GM21381 (cell line): Measurements from ENCODE around the gene PCDHGA7.
A peak's percentile ranks its signal among the peaks of the same experiment; 100 is the strongest.
"Not testable (repeated sequence)": the region's sequence is repeated elsewhere in the genome, so short reads cannot be mapped to it uniquely, and the experiment has no call there.

Source experiments
- ATAC-seq: cut with Tn5 transposase; IDR thresholded peaks from one replicate; pipeline ENCODE4 v1.9.1; 2021; ENCODE audit warnings: mild to moderate bottlenecking, moderate library complexity; ENCODE audit not compliant: unreplicated experiment

The PCDHGA7 gene

DNA sequence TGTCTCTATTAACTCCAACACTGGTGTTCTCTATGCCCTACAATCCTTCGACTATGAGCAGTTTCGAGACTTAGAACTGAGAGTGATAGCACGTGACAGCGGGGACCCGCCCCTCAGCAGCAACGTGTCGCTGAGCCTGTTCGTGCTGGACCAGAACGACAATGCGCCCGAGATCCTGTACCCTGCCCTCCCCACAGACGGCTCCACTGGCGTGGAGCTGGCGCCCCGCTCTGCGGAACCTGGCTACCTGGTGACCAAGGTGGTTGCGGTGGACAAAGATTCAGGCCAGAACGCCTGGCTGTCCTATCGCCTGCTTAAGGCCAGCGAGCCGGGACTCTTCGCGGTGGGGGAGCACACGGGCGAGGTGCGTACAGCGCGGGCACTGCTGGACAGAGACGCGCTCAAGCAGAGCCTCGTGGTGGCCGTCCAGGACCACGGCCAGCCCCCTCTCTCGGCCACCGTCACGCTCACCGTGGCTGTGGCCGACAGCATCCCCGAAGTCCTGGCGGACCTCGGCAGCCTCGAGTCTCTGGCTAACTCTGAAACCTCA, 40.3 kb downstream of the PCDHGA7 start:
- no peak for ATAC-seq

DNA sequence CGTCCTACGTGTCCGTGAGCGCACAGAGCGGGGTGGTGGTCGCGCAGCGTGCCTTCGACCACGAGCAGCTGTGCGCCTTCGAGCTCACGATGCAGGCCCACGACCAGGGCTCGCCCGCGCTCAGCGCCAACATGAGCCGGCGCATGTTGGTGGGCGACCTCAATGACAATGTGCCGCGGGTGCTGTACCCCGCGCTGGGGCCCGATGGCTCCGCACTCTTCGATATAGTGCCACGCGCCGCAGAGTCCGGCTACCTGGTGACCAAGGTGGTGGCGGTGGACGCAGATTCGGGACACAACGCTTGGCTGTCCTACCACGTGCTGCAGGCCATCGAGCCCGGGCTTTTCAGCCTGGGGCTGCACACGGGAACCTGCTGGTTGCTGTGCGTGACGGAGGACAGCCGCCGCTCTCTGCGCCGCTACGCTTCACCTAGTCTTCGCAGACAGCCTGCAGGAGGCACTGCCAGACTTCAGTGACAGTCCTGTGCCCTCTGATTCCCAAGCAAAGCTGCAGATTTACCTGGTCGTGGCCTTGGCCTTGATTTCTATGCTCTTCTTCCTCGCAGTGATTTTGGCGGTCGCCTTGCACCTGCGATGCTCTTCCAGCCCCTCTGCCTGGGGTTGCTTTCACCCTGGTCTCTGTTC, 45.4 kb downstream of the PCDHGA7 start:
- ATAC-seq = no peak

DNA sequence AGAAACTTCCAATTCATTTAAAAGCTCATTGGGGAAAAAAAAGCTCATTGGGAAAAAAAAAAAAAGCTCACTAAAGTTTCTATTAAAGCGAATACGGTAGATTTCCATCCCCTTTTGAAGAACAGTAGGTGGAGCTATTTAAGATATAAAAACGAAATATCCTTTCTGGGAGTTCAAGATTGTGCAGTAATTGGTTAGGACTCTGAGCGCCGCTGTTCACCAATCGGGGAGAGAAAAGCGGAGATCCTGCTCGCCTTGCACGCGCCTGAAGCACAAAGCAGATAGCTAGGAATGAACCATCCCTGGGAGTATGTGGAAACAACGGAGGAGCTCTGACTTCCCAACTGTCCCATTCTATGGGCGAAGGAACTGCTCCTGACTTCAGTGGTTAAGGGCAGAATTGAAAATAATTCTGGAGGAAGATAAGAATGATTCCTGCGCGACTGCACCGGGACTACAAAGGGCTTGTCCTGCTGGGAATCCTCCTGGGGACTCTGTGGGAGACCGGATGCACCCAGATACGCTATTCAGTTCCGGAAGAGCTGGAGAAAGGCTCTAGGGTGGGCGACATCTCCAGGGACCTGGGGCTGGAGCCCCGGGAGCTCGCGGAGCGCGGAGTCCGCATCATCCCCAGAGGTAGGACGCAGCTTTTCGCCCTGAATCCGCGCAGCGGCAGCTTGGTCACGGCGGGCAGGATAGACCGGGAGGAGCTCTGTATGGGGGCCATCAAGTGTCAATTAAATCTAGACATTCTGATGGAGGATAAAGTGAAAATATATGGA, 48.0 kb downstream of the PCDHGA7 start, which contains the start of gene PCDHGA12:
TSS of gene PCDHGA12 (plus strand) at position 176 of the 782 bp plus-strand sequence. CDS start at position 429, 253 bp downstream.
- peak; percentile 71 for ATAC-seq

DNA sequence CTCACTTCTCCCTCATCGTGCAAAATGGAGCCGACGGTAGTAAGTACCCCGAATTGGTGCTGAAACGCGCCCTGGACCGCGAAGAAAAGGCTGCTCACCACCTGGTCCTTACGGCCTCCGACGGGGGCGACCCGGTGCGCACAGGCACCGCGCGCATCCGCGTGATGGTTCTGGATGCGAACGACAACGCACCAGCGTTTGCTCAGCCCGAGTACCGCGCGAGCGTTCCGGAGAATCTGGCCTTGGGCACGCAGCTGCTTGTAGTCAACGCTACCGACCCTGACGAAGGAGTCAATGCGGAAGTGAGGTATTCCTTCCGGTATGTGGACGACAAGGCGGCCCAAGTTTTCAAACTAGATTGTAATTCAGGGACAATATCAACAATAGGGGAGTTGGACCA, 48.7 kb downstream of the PCDHGA7 start:
- ATAC-seq = no peak

DNA sequence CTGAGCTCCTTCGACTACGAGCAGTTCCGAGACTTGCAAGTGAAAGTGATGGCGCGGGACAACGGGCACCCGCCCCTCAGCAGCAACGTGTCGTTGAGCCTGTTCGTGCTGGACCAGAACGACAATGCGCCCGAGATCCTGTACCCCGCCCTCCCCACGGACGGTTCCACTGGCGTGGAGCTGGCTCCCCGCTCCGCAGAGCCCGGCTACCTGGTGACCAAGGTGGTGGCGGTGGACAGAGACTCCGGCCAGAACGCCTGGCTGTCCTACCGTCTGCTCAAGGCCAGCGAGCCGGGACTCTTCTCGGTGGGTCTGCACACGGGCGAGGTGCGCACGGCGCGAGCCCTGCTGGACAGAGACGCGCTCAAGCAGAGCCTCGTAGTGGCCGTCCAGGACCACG, 49.8 kb downstream of the PCDHGA7 start:
- ATAC-seq = not testable (repeated sequence)

DNA sequence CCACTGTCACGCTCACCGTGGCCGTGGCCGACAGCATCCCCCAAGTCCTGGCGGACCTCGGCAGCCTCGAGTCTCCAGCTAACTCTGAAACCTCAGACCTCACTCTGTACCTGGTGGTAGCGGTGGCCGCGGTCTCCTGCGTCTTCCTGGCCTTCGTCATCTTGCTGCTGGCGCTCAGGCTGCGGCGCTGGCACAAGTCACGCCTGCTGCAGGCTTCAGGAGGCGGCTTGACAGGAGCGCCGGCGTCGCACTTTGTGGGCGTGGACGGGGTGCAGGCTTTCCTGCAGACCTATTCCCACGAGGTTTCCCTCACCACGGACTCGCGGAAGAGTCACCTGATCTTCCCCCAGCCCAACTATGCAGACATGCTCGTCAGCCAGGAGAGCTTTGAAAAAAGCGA, 50.2 kb downstream of the PCDHGA7 start:
- not testable (repeated sequence) for ATAC-seq

DNA sequence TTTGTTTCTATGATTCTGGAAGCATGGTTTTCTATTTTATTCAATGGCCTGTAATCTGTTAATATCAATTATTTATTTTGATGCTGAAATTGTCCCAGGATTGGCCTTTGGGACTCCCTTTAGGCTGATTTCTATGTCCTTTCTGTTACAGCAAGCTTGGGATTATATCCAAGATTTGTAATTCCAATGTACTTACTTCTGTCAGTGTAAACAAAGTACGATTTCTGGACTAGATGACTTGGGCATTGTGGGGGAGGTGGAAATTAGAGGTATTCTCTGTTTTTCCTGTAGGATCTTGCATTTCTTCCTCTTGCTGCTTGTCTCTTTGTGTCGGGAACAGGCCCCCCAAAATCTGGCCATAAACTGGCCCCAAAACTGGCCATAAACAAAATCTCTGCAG, 51.5 kb downstream of the PCDHGA7 start:
- ATAC-seq = no peak
